ENCODE data around the gene FAM43B.
"Not testable (repeated sequence)": the region's sequence is repeated elsewhere in the genome, so short reads cannot be mapped to it uniquely, and the experiment has no call there.

The FAM43B gene, protein sequence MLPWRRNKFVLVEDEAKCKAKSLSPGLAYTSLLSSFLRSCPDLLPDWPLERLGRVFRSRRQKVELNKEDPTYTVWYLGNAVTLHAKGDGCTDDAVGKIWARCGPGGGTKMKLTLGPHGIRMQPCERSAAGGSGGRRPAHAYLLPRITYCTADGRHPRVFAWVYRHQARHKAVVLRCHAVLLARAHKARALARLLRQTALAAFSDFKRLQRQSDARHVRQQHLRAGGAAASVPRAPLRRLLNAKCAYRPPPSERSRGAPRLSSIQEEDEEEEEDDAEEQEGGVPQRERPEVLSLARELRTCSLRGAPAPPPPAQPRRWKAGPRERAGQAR

DNA sequence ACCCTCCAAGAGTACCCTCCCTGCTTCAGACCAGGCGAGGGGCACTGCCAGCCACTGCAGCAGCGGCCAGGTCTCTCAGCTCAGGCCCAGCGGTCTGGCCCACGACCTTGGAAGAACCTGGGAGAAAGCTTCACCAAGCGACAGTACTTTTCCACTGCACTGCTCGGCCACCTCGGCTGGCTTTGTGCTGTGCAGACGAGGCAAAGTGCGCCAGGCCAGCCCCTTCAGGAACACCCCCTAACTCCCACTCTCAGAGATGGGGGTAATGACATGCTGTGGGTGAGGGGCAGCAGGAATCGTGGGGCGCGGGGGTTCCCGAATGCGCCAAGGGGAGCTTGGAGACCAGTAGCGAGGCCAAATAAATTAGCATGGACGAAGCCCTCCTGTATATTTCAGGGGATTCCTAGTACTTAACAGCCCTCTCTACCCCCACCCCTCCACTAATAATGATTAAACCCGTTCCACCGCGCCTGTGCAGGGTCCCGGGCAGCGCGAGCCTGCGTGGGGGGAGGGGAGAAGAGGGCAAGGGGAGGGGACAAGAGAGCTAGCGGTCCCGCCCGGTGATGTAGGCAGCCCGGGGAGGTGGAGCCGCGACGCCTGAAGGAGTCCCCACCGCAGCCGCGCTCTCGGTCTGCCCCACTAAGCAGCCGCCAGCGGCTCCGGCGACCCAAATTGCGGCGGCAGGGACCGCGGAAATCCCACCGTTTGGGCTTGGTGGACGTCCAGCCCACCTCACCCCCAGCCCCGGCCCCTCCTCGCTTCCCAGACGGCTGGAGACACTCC lies at the start of gene FAM43B:
Gene FAM43B (plus strand): TSS at position 629 of the 783 bp plus-strand sequence. CDS start 401 bp downstream, outside the sequence.
- DNase-seq (ENCODE audit: low read depth) = no peak

DNA sequence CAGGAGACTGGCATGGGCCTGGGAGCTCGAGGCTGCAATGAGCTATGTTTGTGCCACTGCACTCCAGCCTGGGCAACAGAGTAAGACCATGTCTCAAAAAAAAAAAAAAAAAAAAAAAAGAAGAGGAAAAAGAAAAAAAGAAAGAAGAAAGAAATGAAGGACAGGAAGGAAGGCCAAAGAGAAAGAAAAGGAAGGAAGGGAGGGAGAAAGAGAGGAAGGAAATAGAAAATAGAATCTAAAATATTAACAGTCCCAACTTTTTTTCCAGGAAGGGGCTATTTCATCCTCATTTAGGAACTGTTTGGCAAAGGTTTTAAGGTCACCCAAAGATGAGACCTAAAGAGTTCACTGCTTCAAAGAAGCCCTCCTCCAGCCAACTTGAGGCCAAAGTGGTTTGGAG lies 46.9 kb upstream of the FAM43B start:
- no peak for DNase-seq (ENCODE audit: low read depth)

DNA sequence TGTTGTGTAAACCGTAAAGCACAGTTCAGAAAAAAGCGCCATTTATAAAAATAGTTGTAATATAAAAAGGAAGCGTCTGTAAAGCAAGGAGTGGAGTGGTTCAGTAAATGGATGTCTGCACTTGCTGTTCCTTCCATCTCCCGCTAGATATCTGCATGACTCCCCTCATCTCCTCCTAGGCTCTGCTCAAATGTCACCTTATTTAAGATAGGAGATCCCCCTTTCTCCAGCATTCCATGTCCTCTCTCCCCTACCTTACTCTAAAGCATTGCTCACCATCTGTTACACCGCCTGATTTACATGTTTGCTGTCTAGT lies 45.2 kb upstream of the FAM43B start:
- no peak for DNase-seq (ENCODE audit: low read depth)

DNA sequence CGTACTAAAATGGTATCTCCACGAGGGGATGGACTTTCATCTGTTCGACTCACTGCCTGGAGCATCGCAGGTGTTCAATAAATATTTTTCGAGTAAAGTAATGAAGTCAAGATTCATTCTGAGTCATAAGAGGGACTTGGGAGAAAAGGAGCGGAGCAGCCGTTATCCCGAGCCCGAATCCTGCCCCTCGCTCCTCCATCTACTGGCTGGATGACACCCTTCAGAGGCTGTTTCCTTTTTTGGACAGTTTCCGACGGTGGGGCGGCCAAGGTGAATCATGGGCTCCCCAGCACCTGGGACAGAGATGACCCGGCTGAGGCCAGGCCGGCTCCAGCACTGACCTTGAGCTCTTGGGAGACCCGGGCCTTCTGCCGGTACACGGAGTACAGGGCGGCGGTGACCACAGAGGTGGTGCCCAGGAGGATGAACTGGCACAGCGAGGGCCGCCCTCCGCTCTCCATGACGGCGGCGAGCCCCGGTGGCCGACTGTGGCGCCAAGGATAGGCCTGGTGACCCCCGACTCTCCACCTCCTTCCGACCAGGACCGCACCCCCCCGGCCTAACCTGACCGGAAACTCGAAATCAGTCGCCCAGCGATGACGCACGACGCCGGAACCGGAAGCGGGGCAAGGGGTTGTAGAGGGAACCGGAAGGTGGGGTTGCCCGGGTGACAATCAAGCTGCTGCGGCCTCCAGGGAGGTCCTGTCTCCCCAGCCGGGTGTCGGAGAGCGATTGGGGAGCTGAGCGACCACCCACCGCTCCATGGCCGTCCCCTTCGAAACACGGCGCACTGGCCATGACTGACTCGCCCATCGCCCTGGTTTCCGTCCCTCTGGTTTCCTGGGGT lies 44.6 kb upstream of the FAM43B start, which contains the start of gene MUL1:
Gene MUL1 (minus strand): TSS at position 588 of the 847 bp plus-strand sequence. CDS start 127 bp downstream, at position 461.
- peak; percentile 95 for DNase-seq (ENCODE audit: low read depth)

DNA sequence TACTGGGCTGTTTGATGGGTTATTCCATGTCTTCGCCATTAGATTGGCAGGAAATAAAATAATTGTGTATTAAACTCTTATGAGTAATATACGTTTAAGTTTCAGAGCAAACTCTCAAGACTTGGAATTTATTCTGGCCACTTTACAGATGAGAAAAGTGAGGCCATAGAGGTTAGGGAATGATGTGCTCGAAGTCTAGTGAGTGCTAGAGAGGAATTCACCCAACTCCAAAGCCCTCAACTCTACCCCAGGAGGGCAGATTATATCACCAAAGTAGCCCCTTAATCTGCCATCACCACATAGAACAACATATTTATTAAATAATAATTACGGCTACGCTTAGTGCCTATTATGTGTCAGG lies 44.0 kb upstream of the FAM43B start:
- DNase-seq (ENCODE audit: low read depth) = no peak

DNA sequence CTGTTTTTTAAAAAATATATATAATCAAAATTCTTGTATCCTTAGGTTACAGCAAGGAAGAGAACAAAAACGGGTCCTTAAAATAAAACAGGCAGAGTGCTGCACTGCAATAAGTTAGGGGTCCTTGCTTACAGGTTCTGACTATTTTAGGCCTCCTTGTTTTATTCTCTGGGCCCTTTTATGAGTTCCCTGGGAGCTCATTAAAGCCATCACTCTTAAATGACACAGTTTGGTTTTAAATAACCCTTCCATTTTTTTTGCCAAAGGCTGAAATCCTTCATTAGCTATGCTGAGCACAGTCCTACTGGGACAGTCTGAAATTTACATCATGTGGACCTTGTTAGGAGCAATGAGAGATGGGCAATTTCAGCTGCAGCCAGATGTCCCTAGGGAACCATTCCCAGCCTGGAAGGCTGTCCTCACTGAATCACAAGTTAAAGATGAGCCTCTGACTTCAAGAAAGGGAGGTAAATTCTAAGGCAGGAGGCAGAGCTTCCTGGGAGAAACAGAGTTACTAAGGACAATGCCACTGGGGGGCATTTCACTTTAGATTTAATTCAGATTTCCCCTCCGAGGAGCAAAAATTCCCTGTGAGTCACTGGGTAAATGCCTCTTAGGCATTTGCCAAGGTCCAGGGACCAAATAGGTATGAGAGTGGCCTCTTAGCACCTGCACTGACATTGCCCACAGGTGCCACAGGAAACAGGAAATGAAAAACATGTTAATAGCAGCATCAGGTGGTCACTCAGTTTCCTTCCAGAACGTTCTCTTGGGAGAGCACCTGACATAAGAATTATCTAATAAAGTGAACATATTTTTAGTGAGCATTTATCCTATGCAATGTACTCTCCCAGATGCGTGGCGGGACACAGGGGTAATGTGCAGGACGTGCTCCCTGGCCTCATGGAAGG lies 40.6 kb upstream of the FAM43B start:
- no peak for DNase-seq (ENCODE audit: low read depth)

DNA sequence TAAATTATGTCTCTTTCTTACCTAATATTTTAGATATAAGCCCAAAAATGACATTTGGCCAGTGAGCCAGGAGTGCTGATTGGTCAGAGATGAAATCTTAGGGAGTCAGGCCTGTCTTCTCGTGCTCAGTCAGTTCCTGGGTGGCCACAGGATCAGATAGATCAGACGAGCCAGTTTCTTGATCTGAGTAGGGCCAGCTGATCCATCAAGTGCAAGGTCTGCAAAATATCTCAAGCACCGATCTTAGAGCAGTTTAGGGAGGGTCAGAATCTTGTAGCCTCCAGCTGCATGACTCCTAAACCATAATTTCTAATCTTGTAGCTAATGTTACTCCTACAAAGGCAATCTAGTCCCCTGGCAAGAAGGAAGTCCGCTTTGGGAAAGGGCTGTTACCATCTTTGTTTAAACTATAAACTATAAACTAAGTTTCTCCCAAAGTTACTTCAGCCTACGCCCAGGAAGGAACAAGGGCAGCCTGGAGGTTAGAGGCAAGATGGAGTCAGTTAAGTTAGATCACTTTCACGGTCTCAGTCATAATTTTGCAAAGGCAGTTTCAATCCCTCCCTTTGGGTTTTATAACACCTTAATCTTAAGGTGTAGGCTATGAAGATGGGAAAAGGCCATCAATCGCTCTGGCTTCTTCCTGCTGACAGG lies 32.6 kb upstream of the FAM43B start:
- DNase-seq (ENCODE audit: low read depth) = not testable (repeated sequence)

DNA sequence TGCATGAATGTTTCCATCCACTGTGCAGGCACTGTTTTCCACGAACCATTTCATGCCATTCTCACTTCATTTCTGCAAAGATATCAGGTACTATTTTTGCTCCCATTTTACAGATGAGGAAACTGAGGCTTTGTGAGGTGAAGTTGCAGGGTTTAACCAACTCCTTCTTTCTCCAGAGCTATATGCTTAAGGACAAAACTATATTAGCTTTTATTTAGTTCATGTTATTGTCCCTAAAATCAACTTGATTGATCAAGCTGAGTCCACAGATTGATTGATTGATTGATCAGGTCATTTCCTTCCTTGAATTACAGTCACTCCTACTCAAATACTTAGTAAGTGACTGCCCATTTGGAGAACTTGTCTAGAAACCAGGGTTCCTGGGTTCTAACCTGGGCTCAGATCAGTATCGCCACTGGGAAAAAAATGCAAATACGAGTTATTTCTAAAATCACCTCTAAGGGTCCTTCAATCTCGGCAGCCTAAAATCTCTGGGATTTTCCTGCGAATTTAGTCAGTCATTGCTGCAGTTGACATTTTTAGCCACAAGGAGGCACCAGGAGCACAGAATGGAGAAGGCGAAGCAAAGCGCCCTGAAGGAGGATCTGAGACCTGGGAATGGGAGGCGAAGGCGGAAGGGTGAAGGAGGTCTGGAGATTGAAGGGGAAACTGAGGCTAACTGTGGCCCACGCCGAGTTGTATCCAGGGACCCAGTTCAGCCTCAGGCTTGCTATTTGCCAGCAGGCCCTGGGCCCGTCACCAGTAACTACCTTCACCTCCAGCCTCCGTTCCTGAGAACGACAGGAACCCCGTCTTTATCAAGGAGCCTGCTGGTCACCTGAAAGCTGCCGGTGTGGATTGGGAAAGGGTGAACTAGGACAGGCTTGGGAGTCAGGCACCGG lies 30.2 kb upstream of the FAM43B start:
- DNase-seq (ENCODE audit: low read depth) = peak; percentile 50

DNA sequence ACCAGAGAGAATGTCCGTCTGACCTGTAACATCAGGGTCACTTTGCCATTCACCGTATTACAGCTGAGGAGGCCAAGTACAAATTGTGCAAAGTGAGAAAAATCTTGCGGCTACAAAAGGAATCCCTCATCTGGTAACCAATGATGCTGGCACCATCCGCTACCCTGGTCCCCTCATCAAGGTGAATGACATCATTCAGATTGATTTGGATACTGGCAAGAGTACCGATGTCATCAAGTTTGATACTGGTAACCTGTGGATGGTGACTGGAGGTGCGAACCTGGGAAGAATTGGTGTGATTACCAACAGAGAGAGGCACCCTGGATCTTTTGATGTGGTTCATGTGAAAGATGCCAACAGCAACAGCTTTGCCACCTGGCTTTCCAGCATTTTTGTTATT lies 26.1 kb upstream of the FAM43B start:
- no peak for DNase-seq (ENCODE audit: low read depth)

DNA sequence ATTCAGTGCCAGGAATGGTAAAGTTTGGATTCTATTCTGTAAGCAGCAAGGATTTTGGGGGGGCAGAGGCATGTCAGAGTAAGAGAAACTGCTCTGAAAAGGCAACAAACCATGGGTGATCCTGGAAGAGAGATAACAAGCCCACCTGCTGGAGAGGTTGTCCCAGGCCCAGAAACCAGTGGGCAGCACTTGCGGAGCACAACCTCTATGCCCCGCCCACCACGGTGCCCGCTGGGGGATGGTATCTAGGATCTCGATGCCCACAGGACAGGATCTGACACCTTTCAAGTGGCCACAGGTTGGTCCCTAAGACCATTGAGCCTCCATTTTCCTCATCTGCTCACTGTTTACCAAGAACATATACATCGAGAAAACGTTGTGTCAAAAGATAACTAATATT lies 24.2 kb upstream of the FAM43B start:
- DNase-seq (ENCODE audit: low read depth) = no peak

DNA sequence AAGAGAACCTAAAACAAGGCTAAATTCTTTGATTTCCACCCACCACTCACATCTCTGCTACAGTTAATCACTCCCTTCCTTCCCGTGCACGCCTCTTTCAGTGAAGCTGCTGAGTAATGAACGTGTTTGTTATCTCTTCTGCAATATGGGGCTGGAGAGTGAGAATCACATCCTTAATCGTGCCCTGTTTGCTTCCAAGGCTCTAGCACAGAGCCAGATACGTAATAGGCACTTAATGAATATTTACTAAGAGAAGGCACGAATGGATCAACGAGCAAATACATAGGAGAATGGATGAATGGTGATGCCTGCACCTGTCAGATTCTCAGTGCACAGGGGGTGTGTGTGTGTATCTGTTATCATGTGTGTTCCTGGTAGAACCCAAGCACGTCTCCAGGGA lies 22.1 kb upstream of the FAM43B start:
- DNase-seq (ENCODE audit: low read depth) = no peak

DNA sequence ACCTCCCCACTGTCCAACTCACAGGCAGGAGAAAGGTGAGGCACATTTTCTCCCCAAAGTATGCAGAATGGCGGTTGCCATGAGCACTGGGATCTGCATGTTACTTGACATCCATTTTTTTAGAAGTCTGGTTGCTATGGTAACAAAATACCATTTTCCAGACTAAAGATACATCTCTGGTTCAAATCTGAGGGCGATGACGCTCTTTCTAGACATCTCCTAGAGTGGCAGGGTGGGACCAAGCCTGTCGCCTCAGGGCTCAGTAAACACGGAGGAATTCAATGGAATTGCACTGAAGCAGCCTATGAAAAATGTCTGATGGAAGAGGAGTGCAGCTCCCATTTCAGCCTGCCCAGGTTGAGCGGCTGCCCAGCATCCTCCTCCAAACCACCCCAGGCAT lies 21.5 kb upstream of the FAM43B start:
- no peak for DNase-seq (ENCODE audit: low read depth)

DNA sequence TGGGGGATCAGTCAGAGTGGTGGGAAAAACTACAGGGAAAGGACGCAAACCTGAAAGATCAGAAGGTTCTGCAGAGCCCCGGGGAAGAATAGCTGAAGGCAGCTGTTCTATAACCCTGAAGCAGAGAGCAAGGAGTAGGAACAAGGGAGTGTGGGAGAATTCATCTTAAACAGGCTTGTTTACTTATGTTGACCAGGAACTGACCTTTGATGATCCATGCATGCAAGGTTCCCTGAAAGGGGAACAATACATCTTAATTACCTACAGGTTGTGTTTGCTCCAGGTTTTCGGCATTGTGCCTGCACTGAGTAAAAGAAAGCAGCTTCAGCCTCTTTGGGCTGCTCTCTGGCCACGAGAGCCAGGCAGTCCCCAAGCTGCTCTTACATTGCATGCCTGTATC lies 18.7 kb upstream of the FAM43B start:
- no peak for DNase-seq (ENCODE audit: low read depth)

DNA sequence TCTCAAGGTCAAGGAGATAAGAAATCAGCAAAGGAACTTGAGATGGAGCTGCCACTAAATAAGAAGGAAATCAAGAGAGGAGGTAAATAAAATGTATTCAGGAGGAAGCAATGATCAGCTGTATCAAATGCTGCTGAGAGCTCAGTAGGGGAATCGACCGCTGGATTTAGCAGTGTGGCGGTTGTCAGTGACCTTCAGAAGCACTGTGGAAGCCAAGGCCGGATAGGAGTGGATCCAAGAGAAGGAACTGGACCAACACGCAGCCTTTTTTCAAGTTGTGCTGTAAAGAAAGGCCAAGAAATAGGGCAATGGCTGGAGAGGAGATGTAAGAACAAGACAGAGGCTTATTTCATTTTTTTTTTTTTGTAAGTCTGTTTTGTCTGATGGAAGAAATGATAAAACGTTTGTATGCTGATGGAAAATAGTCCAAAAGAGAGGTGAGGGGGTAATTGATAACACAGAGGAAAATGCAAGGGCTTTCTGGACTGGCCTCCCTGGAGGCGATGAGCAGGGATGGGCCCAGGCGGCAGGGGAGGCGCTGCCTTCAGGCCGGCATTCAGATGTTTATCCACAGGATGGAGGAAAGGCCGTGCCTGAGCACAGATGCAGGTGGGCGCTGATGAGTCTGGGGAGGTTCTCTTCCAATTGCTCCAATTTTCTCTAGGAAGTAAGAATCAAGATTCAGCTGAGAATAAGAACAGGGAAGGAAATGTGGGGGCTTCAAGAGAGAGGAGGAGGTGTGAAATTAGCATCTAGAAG lies 17.5 kb upstream of the FAM43B start:
- no peak for DNase-seq (ENCODE audit: low read depth)

DNA sequence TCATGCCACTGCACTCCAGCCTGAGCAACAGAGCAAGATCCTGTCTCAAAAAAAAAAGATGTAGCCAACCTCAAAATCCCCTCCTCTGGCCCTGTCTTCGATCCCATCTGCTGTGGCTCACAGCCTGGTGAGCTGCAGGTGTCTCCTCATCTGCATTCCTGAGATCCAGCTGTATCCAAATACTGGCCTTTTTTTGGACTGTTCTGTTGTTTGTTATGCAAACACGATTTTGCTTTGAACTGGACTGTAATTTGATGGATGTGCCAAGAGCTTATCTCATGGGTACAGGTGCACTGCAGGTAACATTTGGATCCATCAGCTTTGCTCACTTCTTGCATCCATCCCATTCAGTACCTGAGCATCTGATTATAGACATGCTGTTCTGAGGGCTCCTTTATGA lies 14.1 kb upstream of the FAM43B start:
- no peak for DNase-seq (ENCODE audit: low read depth)

DNA sequence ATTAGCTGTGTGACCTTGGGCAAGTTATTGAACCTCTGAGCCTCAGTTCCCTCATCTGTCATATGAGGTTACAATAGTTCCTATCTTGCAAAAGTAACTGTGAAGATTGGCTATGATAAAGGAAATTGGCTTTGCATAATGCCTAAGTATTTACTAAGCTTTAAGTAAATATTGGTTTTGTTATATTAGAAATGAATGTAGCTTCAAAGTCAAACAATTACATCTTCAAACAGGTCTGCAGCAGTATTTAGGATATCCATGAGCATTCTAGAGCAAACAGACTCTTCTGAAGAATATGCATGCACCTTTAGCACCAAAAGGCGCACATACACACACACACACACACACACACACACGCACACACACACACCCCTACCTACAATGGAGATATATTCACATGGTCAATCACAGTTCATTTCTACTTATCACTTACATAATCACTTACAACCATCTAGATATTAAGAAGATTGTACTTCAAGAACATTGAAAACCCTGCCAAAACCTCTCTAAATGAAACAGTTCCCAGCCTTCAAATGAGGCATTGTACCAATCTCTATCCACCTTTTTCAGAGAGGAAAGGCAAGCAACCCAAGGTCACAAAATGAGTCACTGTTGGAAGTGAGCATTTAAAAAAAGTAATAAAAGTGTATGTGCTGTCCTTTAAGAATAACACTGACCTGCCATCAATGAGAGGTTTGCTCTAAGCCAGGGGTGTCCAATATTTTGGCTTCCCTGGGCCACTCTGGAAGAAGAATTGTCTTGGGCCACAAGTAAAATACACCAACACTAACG lies 13.4 kb upstream of the FAM43B start:
- DNase-seq (ENCODE audit: low read depth) = no peak

DNA sequence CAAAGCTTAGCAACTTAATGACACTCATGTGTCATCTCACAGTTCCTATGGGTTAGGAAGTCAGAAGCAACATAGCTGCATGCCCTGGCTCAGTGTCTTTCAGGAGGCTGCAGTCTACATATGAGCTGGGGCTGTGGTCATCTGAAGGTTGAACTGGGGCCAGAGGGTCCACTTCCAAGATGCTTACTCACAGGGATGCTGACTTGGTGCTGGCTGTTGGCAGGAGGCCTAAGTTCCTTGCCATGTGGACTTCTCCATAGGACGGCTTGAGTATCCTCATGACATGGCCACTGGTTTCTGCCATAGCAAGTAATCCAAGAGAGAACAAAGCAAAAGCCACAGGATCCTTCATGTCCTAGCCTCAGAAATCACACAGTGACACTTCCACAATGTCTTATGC lies 12.1 kb upstream of the FAM43B start:
- no peak for DNase-seq (ENCODE audit: low read depth)

DNA sequence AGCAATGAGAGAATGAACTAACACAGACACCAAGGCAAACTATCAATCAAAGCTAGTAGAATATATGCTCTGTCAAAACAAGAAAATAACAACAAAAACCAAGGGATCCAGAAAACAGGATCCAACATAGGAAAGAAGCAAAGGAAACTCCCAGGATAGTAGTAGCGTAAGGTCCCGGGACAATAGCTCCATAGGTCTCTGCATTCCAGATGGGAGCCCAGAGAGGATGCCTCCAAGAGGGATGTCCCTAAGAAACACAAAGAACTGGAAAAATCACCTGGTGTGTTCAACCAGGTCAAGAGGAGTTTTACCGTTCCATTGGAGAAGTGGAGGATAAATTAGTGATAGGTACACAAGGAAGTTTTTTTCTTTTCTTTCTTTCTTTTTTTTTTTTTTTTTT lies 5.7 kb upstream of the FAM43B start:
- no peak for DNase-seq (ENCODE audit: low read depth)

DNA sequence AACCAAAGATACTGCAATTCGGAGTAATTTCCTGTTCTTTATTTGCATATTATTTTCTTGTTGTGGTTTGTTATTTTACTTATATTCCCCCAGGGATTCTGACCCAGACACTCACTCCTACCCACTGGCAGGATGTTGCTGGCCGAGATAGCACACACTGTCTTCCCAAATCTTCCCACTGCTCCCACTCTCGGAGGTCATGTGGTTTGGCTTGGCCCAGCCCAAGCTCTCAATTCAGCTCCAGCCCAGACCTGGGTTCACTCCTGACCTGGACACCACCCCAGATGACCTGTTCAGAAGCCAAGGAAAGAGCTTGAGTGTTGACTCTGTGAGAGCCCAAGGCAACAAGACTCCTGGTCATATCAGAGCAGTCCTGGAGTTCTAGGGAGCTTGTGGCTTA lies 1.2 kb upstream of the FAM43B start:
- no peak for DNase-seq (ENCODE audit: low read depth)

Measured in stimulated activated CD8-positive, alpha-beta memory T cell treated with anti-CD3 and anti-CD28 coated beads, Interleukin-4, amount 100 ng/mL, for 24 hours (primary cell).